RWPE2 (cell line): ENCODE measurements around the gene FHOD3.

Experiments
- ATAC-seq: fragments of 200-7000 bp; cut with Tn5 transposase; 3 replicates; pipeline ENCODE4 v1.9.1; 2021; ENCODE audit warnings: low read depth
- DNase-seq: peaks from one replicate; pipeline ENCODE4 v3.0.0-alpha.2; 2020; ENCODE audit warnings: low spot score
- H3K27ac ChIP-seq: fragments of 450-650 bp; 2 replicates; pipeline ENCODE4 v1.5.1; 2017; ENCODE audit warnings: mild to moderate bottlenecking; ENCODE audit not compliant: poor library complexity, severe bottlenecking
- H3K27me3 ChIP-seq: fragments of 250-450 bp; sonication (Bioruptor Pico); 2 replicates; pipeline ENCODE4 v1.5.1; 2021; ENCODE audit warnings: mild to moderate bottlenecking, moderate library complexity; ENCODE audit not compliant: insufficient read depth, poor library complexity, severe bottlenecking
- H3K36me3 ChIP-seq: fragments of 250-450 bp; sonication (Bioruptor Pico); 2 replicates; pipeline ENCODE4 v1.5.1; 2020; ENCODE audit warnings: low read depth, mild to moderate bottlenecking, moderate library complexity
- H3K4me1 ChIP-seq: fragments of 250-450 bp; sonication (Bioruptor Pico); 2 replicates; pipeline ENCODE4 v1.5.1; 2021; ENCODE audit warnings: mild to moderate bottlenecking, moderate library complexity; ENCODE audit not compliant: insufficient read depth, poor library complexity, severe bottlenecking
- H3K4me3 ChIP-seq: fragments of 250-450 bp; sonication (Bioruptor Pico); 2 replicates; pipeline ENCODE4 v1.5.1; 2021; ENCODE audit warnings: mild to moderate bottlenecking, moderate library complexity; ENCODE audit not compliant: severe bottlenecking
- H3K9me3 ChIP-seq: fragments of 250-450 bp; sonication (Bioruptor Pico); 2 replicates; pipeline ENCODE4 v1.5.1; 2021; ENCODE audit warnings: mild to moderate bottlenecking, moderate library complexity; ENCODE audit not compliant: severe bottlenecking
- CTCF ChIP-seq: fragments of 450-650 bp; IDR thresholded peaks from one replicate; pipeline ENCODE4 v1.5.1; 2017; ENCODE audit warnings: mild to moderate bottlenecking, moderate library complexity; ENCODE audit not compliant: poor library complexity, severe bottlenecking

The FHOD3 gene

GRCh38 chr18:36634573-36635216, 337.2 kb downstream of the FHOD3 start:
- ATAC-seq (peak; percentile 59), DNase-seq (no peak)
- Histone ChIP-seq H3K27ac (peak overlapping the region; percentile 35), H3K4me3 (no peak overlapping the region), H3K4me1 (peaks cover 17% of the 10 kb centered on the region), H3K27me3 (no peaks in the 10 kb centered on the region), H3K36me3 (no peaks in the 10 kb centered on the region), H3K9me3 (no peaks in the 10 kb centered on the region)
- no peak for TF ChIP-seq CTCF

- H3K4me1 ChIP-seq, result peaks cover 17% of the 10 kb centered on the region
- no peak for DNase-seq
Measured at GRCh38 chr18:36635414-36636096, 338.0 kb downstream of the FHOD3 start.

GRCh38 chr18:36636237-36636817, 338.8 kb downstream of the FHOD3 start:
- no peak overlapping the region for H3K27ac ChIP-seq
- no peak for TF ChIP-seq CTCF
- no peaks in the 10 kb centered on the region for H3K36me3 ChIP-seq
- no peak overlapping the region for H3K4me3 ChIP-seq
- H3K9me3 ChIP-seq, result no peaks in the 10 kb centered on the region
- ATAC-seq, result no peak
- DNase-seq, result no peak
- no peaks in the 10 kb centered on the region for H3K27me3 ChIP-seq
- peaks cover 17% of the 10 kb centered on the region for H3K4me1 ChIP-seq

More at GRCh38 chr18:36635414-36636096, 338.0 kb downstream of the FHOD3 start:
- no peak for TF ChIP-seq CTCF
- Histone ChIP-seq H3K27me3 (no peaks in the 10 kb centered on the region), H3K27ac (peak overlapping the region; percentile 35), H3K36me3 (no peaks in the 10 kb centered on the region), H3K9me3 (no peaks in the 10 kb centered on the region), H3K4me3 (no peak overlapping the region)
- no peak for ATAC-seq

- no peak overlapping the region for H3K27ac ChIP-seq
- H3K36me3 ChIP-seq, result no peaks in the 10 kb centered on the region
- TF ChIP-seq CTCF, result no peak
- H3K27me3 ChIP-seq, result no peaks in the 10 kb centered on the region
- no peak for DNase-seq
- ATAC-seq, result no peak
- no peak overlapping the region for H3K4me3 ChIP-seq
- peaks cover 17% of the 10 kb centered on the region for H3K4me1 ChIP-seq
- no peaks in the 10 kb centered on the region for H3K9me3 ChIP-seq
Measured at GRCh38 chr18:36638224-36638623, 340.7 kb downstream of the FHOD3 start.
